Measurements from ENCODE around the gene CD302.

- TF ChIP-seq SMC3 (conservative IDR thresholded peaks at IDR 0.05; ENCODE audit: poor library complexity) (no peak), CTCF (IDR thresholded peaks at IDR 0.05; ENCODE audit: poor library complexity, severe bottlenecking) (no peak), POLR2AphosphoS5 (IDR thresholded peaks at IDR 0.05) (no peak), EZH2 (IDR thresholded peaks at IDR 0.05; ENCODE audit: borderline replicate concordance, insufficient read depth, low read length, poor library complexity, severe bottlenecking) (no peak), RAD21 (conservative IDR thresholded peaks at IDR 0.05) (no peak)
These were observed 24.6 kb downstream of the CD302 start for GRCh38 chr2:159773426-159773825.

All from neural cell (in vitro differentiated cells).